Hematopoietic multipotent progenitor cell treated with erythropoietin and hydrocortisone succinate and interleukin-3 and kit ligand, for 15 days (in vitro differentiated cells): ENCODE results near the gene DDX23.
"Not testable (repeated sequence)": the region's sequence is repeated elsewhere in the genome, so short reads cannot be mapped to it uniquely, and the experiment has no call there.

Experiments
- DNase-seq: peaks from one replicate; pipeline ENCODE4 v3.0.0-alpha.2; 2015; ENCODE audit warnings: low spot score

DDX23 gene

GRCh38 chr12:48862760-48863159, 10.8 kb upstream of the DDX23 start:
- no peak for DNase-seq

- DNase-seq = no peak
Measured at GRCh38 chr12:48861111-48861510, 9.1 kb upstream of the DDX23 start.

- DNase-seq = not testable (repeated sequence)
Measured at GRCh38 chr12:48860236-48860635, 8.3 kb upstream of the DDX23 start.

GRCh38 chr12:48859607-48860006, 7.6 kb upstream of the DDX23 start:
- no peak for DNase-seq

GRCh38 chr12:48858043-48858442, 6.1 kb upstream of the DDX23 start:
- DNase-seq = no peak

GRCh38 chr12:48857278-48857994, 5.5 kb upstream of the DDX23 start:
- no peak for DNase-seq

GRCh38 chr12:48856379-48856778, 4.4 kb upstream of the DDX23 start:
- no peak for DNase-seq

- DNase-seq = not testable (repeated sequence)
Measured at GRCh38 chr12:48854932-48855331, 3.0 kb upstream of the DDX23 start.

GRCh38 chr12:48854488-48854887, 2.5 kb upstream of the DDX23 start:
- no peak for DNase-seq

GRCh38 chr12:48852734-48853688, 1.0 kb upstream of the DDX23 start:
- peak; percentile 93 for DNase-seq

- DNase-seq = not testable (repeated sequence)
Measured at GRCh38 chr12:48842021-48842420, 9.9 kb downstream of the DDX23 start.

GRCh38 chr12:48838048-48838447, 13.9 kb downstream of the DDX23 start:
- DNase-seq = no peak

GRCh38 chr12:48832321-48833060, 19.5 kb downstream of the DDX23 start:
- no peak for DNase-seq

- DNase-seq = no peak
Measured at GRCh38 chr12:48831257-48831656, 20.7 kb downstream of the DDX23 start.

GRCh38 chr12:48828841-48829575, 23.0 kb downstream of the DDX23 start:
- no peak for DNase-seq

- no peak for DNase-seq
Measured at GRCh38 chr12:48828293-48828692, 23.7 kb downstream of the DDX23 start.

GRCh38 chr12:48827513-48828096, 24.4 kb downstream of the DDX23 start:
- DNase-seq = no peak

GRCh38 chr12:48827026-48827425, 24.9 kb downstream of the DDX23 start:
- no peak for DNase-seq

- DNase-seq = no peak
Measured at GRCh38 chr12:48826209-48826855, 25.6 kb downstream of the DDX23 start.

- no peak for DNase-seq
Measured at GRCh38 chr12:48824905-48825304, 27.1 kb downstream of the DDX23 start.

GRCh38 chr12:48824112-48824511, 27.9 kb downstream of the DDX23 start:
- no peak for DNase-seq
